NCI-H524 treated with DMSO at 0.1 percent for 48 hours (cell line): ENCODE measurements around the gene PLA2G4A.

Experiments used
- DNase-seq: peaks from one replicate; lab custom pipeline; 2025; lab: John Stamatoyannopoulos, UW

The PLA2G4A gene

GRCh38 chr1:187032316-187032981 is 203.7 kb downstream of the PLA2G4A start:
- DNase-seq = no peak

GRCh38 chr1:187032982-187033692 is 204.4 kb downstream of the PLA2G4A start:
- DNase-seq = no peak

- DNase-seq = peak; percentile 13
Observed at GRCh38 chr1:187033693-187034390, 205.1 kb downstream of the PLA2G4A start.

GRCh38 chr1:187034501-187034900 is 205.8 kb downstream of the PLA2G4A start:
- DNase-seq = no peak

GRCh38 chr1:187037973-187038553 is 209.3 kb downstream of the PLA2G4A start:
- DNase-seq = no peak
